IgD-negative memory B cell (primary cell): Measurements from ENCODE around the gene MTIF2. TPM values are rescaled to one million over a fixed set of nuclear protein-coding genes. Genes with fewer than 3 reads are reported as not detected.
"Not testable (repeated sequence)": the region's sequence is repeated elsewhere in the genome, so short reads cannot be mapped to it uniquely, and the experiment has no call there.

Source experiments
- H3K27ac Mint-ChIP-seq, 3 donors: one replicate each; pipeline ENCODE4 v1.8.0; 2020 to 2022; ENCODE audit warnings: mild to moderate bottlenecking in 3 of 3, mixed read lengths in 3 of 3, moderate library complexity in 1 of 3
- H3K27me3 Mint-ChIP-seq: one replicate; pipeline ENCODE4 v1.8.0; 2021; ENCODE audit warnings: mixed read lengths
- H3K36me3 Mint-ChIP-seq: one replicate; pipeline ENCODE4 v1.8.0; 2020; ENCODE audit warnings: mild to moderate bottlenecking, mixed read lengths
- H3K4me1 Mint-ChIP-seq, 3 donors: one replicate each; pipeline ENCODE4 v1.8.0; 2020 to 2022; ENCODE audit warnings: mixed read lengths in 3 of 3, mild to moderate bottlenecking in 1 of 3
- H3K4me3 Mint-ChIP-seq, 4 donors: one replicate each; pipeline ENCODE4 v1.8.0; 2020 to 2022; ENCODE audit warnings: mild to moderate bottlenecking in 4 of 4, mixed read lengths in 4 of 4, moderate library complexity in 3 of 4
- H3K9me3 Mint-ChIP-seq, 3 donors: one replicate each; pipeline ENCODE4 v1.8.0; 2020 to 2021; ENCODE audit warnings: mixed read lengths in 3 of 3, mild to moderate bottlenecking in 1 of 3
- polyA plus RNA-seq: library from polyadenylated mRNA; unstranded; fragments of 300-500 nt; fragmentation: Illumina TruSeq; gene quantifications from one replicate; pipeline ENCODE4 v1.2.3, GENCODE V29; 2021

Gene MTIF2, protein sequence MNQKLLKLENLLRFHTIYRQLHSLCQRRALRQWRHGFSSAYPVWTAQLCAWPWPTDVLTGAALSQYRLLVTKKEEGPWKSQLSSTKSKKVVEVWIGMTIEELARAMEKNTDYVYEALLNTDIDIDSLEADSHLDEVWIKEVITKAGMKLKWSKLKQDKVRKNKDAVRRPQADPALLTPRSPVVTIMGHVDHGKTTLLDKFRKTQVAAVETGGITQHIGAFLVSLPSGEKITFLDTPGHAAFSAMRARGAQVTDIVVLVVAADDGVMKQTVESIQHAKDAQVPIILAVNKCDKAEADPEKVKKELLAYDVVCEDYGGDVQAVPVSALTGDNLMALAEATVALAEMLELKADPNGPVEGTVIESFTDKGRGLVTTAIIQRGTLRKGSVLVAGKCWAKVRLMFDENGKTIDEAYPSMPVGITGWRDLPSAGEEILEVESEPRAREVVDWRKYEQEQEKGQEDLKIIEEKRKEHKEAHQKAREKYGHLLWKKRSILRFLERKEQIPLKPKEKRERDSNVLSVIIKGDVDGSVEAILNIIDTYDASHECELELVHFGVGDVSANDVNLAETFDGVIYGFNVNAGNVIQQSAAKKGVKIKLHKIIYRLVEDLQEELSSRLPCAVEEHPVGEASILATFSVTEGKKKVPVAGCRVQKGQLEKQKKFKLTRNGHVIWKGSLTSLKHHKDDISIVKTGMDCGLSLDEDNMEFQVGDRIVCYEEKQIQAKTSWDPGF
- 16.9 TPM for polyA plus RNA-seq

DNA sequence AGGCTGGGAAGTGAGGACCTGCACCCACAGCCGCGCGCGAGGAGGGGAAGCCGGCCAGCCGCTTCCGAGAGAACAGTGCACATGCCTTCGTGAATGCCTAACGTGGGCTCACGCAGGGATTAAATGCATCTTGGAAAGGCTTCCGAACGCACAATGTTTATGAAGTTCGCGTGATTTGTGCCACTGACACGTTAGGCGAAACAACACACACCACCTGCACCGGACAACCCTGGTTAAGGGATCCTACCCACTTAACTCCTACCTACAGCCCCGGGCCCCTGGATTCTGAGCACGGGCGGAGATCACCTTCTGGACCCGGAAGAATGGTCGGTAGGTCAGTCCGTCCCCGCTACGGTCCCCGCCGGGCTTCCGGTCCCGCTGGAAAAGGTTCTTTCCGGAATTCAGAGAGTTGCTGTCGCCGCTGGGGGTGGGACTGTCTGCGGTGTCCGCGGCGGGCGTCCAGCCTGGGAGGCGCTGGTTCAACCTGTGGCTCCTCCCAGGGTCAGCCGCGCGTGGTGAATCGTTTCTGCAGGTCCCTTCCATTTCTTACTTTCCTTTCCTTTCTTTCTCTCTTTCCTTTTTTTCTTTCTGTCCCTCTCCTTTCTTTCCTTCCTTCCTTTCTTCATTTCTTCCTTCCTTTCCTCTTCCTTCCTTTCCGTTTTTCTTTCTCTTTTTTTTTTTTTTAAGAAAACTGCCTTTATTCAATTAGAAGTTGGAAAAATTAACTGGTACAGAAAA is at the start of gene MTIF2:
TSS of gene MTIF2 (minus strand) at position 325 of the 738 bp plus-strand sequence. CDS start 5,373 bp downstream, outside the sequence.
- Mint-ChIP-seq H3K9me3 (no peaks in the 10 kb centered on the region), H3K27ac (peak within 1 kb of the TSS; percentile 94 to 99 (median 97)), H3K4me3 (peak within 1 kb of the TSS; percentile 93 to 97 (median 96)), H3K27me3 (no peaks in the 10 kb centered on the region), H3K36me3 (peaks cover 5% of the 10 kb centered on the region), H3K4me1 (peaks cover 11 to 15% (median 15%) of the 10 kb centered on the region in 3 donors)

DNA sequence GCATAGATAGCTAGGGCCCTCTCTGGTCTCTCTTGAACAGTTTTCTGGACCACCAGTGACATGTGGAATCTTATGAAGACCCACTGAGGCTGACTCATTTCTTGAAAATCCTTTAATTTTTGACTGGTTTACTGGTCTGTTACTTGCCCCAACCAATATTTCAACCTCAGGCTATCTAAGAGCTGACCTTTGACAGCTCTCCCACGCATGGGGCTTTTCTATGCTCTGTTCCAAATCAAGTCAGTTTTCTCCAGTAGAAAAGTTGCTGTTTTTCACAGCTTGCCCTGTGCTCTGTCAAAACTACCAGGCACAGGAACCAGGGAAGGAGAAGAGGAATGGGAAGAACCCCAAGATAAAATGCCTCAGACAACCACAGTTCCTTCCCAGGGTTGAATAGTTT is 46.0 kb upstream of the MTIF2 start:
- Mint-ChIP-seq H3K9me3 (no peaks in the 10 kb centered on the region), H3K4me3 (no peak overlapping the region), H3K27ac (no peak overlapping the region), H3K4me1 (no peaks in the 10 kb centered on the region), H3K36me3 (peaks cover 5% of the 10 kb centered on the region), H3K27me3 (no peaks in the 10 kb centered on the region)

DNA sequence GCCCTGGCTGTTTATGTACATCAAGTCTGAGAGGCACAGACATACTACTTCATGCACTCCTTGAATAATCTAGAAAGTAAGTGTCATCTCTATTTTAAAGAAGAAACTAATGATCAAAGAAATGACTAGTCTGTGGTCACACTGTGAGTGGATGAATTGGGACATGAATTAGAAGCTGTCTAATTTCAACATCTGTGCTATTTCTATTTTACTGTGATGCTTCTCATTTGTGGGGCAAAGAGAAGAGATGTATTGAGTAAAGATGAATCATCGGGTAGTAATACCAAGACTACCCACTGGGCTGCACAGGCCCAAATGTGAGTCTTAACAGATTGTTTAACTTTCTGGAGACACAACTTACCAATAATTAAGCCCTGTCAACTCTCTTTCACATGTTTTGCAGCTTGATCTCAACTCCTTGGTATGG is 42.4 kb upstream of the MTIF2 start:
- Mint-ChIP-seq H3K4me1 (no peaks in the 10 kb centered on the region), H3K4me3 (no peak overlapping the region), H3K27ac (no peak overlapping the region), H3K36me3 (peaks cover 5% of the 10 kb centered on the region), H3K9me3 (no peaks in the 10 kb centered on the region), H3K27me3 (no peaks in the 10 kb centered on the region)

DNA sequence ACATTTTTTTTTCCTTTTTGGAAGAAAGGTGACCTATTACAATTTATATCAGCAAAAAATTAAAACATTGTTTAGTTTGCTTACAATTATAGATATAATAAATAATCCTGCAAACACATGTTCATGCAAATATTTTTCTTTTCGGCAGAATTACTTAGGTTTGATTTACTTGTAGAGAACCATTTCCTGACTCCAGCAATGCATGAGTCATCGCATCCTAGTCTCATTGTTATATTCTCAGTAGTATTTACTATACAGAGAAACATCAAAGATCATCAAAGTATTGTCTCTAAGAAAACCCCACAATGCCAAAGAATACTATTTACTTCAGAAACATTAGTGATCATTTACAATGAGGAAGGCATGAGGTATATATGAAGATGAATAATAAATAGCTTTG is 40.4 kb upstream of the MTIF2 start:
- peaks cover 5% of the 10 kb centered on the region for H3K36me3 Mint-ChIP-seq
- H3K4me1 Mint-ChIP-seq = no peaks in the 10 kb centered on the region
- no peak overlapping the region for H3K27ac Mint-ChIP-seq
- H3K27me3 Mint-ChIP-seq = no peaks in the 10 kb centered on the region
- H3K4me3 Mint-ChIP-seq = no peak overlapping the region
- H3K9me3 Mint-ChIP-seq = no peaks in the 10 kb centered on the region

DNA sequence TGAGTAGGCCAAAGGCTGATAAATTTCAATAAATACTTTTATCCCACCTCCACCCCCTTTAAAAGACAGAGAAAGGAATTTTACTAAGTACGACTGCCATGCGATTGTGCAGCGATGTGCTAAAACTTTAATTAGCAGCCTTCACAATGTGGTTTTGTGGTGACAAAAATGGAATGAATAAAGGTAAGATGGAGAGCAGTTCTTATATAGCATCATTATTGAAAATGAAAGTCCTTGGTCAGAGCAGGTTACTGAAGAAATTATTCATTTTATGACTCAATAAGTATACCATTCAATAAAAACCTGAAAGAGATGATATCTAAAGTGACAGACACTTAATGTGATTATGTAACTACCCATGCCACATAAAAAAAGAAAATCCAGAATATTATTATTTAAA is 33.2 kb upstream of the MTIF2 start:
- H3K4me1 Mint-ChIP-seq = peaks cover 1 to 5% (median 2%) of the 10 kb centered on the region in 3 donors
- H3K9me3 Mint-ChIP-seq = no peaks in the 10 kb centered on the region
- no peaks in the 10 kb centered on the region for H3K27me3 Mint-ChIP-seq
- no peaks in the 10 kb centered on the region for H3K36me3 Mint-ChIP-seq
- no peak overlapping the region for H3K27ac Mint-ChIP-seq
- no peak overlapping the region for H3K4me3 Mint-ChIP-seq

DNA sequence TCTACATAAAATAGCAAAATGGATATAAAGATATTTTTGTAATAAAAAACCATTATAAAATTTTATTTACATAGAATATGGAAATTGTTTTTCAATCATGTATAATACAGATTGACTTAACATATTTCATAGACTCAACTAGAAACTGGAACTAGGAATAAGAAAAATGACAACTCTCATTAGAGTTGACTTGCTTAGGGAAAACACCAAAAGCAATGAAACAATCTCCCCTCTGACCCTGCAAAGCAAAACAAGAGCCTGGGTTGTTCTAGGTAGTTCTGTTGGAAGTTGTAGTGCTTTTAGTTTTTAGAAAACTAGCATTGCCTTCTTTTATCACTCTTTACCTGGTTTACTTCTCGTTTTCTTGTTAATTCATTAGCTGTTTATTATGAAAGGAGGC is 32.2 kb upstream of the MTIF2 start:
- H3K36me3 Mint-ChIP-seq = no peaks in the 10 kb centered on the region
- no peaks in the 10 kb centered on the region for H3K9me3 Mint-ChIP-seq
- no peaks in the 10 kb centered on the region for H3K27me3 Mint-ChIP-seq
- H3K4me3 Mint-ChIP-seq = no peak overlapping the region
- H3K27ac Mint-ChIP-seq = no peak overlapping the region
- H3K4me1 Mint-ChIP-seq = peaks cover 1 to 5% (median 2%) of the 10 kb centered on the region in 3 donors

DNA sequence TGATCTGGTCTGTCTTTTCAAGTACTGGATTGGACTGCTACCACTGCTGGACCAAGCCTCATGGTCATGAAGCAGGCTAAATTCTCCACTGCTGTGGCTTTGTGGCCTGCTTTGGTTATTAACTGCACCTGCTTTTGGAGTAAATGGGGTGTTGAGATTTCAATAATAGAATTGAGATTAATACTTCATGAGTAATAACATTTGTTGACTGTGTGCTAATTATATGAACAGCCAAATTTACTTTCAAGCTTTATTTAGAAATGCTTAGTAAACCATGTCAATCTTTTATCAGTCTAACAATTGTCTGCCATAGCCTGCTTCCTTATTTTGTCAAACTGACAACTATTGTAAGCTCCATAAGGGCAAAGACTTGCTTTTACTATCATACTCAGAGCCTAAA is 27.4 kb upstream of the MTIF2 start:
- Mint-ChIP-seq H3K36me3 (no peaks in the 10 kb centered on the region), H3K9me3 (no peaks in the 10 kb centered on the region), H3K4me1 (peaks cover 5 to 9% (median 8%) of the 10 kb centered on the region in 3 donors), H3K27me3 (no peaks in the 10 kb centered on the region), H3K27ac (no peak overlapping the region), H3K4me3 (peak overlapping the region in 1 of 4 donors; percentile 23)

DNA sequence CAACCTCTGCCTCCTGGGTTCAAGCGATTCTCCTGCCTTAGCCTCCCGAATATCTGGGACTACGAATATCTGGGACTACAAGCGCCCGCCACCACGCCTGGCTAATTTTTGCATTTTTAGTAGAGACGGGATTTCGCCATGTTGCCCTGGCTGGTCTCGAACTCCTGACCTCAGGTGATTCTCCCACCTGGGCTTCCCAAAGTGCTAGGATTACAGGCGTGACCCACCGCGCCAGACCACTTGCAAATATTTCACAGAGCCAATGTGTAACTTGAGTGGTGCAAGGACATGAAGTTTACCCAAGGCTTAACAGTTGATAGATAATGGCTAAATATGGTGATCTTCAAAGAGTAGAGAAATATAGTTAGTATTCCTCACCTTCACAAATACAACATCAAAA is 14.1 kb upstream of the MTIF2 start:
- Mint-ChIP-seq H3K9me3 (no peaks in the 10 kb centered on the region), H3K27ac (peak overlapping the region in 2 of 3 donors; percentile 74 to 98), H3K27me3 (no peaks in the 10 kb centered on the region), H3K4me3 (peak overlapping the region; percentile 63 to 97 (median 86)), H3K36me3 (peaks cover 2% of the 10 kb centered on the region), H3K4me1 (peaks cover 8 to 28% (median 20%) of the 10 kb centered on the region in 3 donors)

DNA sequence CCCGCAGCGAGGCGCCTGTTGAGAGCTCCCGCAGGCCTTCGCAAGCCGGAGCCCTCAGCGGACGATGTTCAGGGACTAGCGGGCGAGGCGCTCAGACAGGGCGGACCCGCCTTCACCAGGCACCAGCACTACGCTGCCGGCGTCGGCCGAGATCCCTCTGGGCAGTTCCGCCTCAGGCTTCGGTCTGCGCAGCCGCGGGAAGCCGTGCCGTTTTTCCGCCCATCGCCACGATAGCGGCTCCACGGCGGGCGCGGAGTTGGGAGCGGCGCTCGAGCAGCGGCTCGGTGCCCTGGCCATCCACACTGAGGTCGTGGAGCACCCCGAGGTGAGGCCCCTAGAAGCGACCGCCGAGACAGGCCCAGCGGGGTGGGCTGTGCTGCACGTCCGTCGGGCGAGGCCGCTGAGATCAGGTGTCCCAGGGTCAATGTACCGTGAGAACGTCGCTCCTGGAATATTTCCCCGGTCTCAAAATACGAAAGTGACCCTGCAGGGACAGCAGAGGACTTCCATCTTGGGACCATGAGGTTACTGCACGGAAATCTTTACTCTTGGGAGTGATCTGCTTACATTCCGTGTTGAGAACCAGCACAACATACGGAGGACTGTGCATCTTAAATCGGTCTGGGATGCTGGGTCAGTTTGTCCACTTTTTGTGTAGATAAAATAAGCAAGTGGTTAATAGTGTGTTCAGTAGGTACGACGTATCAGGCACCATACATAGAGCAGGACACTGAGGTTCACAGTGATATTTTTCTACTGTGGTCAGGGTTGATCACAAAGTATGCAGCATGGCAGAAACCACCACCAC is 13.3 kb upstream of the MTIF2 start:
- H3K9me3 Mint-ChIP-seq = no peaks in the 10 kb centered on the region
- no peaks in the 10 kb centered on the region for H3K27me3 Mint-ChIP-seq
- H3K4me3 Mint-ChIP-seq = peak overlapping the region; percentile 87 to 99 (median 94)
- H3K27ac Mint-ChIP-seq = peak overlapping the region; percentile 98
- peaks cover 2% of the 10 kb centered on the region for H3K36me3 Mint-ChIP-seq
- H3K4me1 Mint-ChIP-seq = peaks cover 8 to 28% (median 19%) of the 10 kb centered on the region in 3 donors

DNA sequence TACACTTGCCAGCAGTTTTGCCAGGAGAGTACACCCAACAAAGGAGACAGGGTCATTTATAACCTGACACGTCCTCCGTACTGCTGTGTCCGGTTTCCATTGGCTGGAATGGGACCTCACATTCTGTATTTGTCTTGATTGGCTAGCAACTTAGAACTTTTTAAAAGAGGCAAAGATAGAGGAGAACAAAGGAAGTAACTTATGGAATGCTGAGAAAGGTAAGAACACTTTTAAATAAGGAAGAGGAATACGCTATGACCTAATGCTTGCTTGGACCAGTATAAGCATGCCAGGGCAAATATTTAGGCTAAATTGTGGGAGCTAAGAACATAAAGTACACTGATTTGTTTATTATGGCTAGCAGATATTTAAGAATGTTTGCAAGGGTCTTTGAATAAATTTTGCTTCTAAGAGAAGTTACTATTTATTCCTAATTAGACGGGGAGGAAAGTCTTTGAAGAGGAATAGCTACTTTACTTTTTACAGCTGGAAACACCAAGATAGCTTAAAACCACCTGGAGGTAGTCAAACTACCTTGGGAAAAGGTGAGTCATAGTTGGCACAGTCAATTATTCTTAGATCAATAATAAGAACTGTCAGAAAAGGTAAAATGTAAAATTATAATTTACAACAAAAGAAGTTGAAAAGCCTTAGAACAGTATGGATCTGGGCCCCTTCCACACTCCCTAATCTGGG is 12.0 kb upstream of the MTIF2 start:
- peak overlapping the region; percentile 98 for H3K27ac Mint-ChIP-seq
- H3K36me3 Mint-ChIP-seq, H3K9me3 Mint-ChIP-seq, H3K27me3 Mint-ChIP-seq: not testable (repeated sequence)
- H3K4me1 Mint-ChIP-seq = peaks cover 8 to 22% (median 14%) of the 10 kb centered on the region in 3 donors
- H3K4me3 Mint-ChIP-seq = peak overlapping the region; percentile 35 to 99 (median 92)

DNA sequence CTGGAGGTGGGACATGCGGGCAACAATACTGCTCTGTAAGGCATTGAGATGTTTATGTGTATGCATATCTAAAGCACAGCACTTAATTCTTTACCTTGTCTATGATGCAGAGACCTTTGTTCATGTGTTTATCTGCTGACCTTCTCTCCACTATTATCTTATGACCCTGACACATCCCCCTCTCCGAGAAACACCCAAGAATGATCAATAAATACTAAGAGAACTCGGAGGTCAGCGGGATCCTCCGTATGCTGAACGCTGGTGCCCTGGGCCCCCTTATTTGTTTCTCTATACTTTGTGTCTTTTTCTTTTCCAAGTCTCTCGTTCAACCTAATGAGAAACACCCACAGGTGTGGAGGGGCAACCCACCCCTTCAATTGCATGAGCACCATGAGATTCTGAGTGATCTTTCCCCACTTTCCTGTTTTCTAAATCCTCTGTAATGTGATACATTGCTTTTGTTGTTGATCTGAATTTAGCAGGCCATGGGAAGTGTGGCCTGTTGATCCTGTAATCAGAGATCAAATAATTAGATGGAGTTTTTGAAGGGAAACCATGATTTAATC is 10.9 kb upstream of the MTIF2 start:
- H3K36me3 Mint-ChIP-seq, H3K9me3 Mint-ChIP-seq, H3K27me3 Mint-ChIP-seq, H3K27ac Mint-ChIP-seq: not testable (repeated sequence)
- Mint-ChIP-seq H3K4me1 (peaks cover 8 to 16% (median 14%) of the 10 kb centered on the region in 3 donors), H3K4me3 (peak overlapping the region in 1 of 4 donors; percentile 68)

DNA sequence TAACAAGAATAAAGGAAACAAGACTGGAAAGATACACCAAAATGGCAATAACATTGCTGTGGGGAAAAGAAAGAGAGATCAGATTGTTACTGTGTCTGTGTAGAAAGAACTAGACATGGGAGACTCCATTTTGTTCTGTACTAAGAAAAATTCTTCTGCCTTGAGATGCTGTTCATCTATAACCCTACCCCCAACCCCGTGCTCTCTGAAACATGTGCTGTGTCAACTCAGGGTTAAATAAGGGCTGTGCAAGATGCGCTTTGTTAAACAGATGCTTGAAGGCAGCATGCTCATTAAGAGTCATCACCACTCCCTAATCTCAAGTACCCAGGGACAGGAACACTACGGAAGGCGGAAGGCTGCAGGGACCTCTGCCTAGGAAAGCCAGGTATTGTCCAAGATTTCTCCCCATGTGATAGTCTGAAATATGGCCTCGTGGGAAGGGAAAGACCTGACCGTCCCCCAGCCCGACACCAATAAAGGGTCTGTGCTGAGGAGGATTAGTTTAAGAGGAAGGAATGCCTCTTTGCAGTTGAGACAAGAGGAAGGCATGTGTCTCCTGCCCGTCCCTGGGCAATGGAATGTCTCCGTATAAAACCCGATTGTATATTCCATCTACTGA is 10.3 kb upstream of the MTIF2 start:
- not testable (repeated sequence) for H3K36me3 Mint-ChIP-seq, H3K9me3 Mint-ChIP-seq, H3K27me3 Mint-ChIP-seq
- Mint-ChIP-seq H3K27ac (peak overlapping the region in 2 of 3 donors; percentile 9 to 81), H3K4me3 (peak overlapping the region in 1 of 4 donors; percentile 68), H3K4me1 (peaks cover 8 to 13% (median 12%) of the 10 kb centered on the region in 3 donors)

DNA sequence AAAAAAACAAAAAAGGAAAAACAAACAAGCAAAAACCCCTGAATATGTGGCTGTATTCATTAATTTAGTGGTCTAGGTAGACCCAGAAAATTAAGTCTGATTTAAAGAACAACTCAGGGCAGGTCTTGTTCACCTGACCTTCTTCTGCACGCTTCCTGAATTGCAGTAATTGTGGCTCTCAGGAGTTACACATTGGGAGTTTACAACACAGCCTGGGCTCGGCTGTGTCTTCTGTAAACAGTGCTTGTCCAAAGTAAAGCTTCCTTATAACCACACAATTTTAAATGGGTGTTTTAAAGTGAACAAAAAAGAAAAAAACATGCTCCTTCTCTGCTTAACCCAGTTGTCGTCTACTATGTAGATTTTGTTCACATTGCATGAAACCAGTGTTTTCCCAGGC is 8.3 kb upstream of the MTIF2 start:
- no peaks in the 10 kb centered on the region for H3K9me3 Mint-ChIP-seq
- H3K27ac Mint-ChIP-seq = no peak overlapping the region
- peaks cover 2% of the 10 kb centered on the region for H3K36me3 Mint-ChIP-seq
- no peak overlapping the region for H3K4me3 Mint-ChIP-seq
- H3K27me3 Mint-ChIP-seq = no peaks in the 10 kb centered on the region
- peaks cover 0 to 4% (median 2%) of the 10 kb centered on the region in 3 donors for H3K4me1 Mint-ChIP-seq
